Measurements from ENCODE around the gene AKNA.

GRCh38 chr9:114365194-114365593, 22.6 kb downstream of the AKNA start:
- TF ChIP-seq CTCF (IDR thresholded peaks at IDR 0.05; ENCODE audit: low read length) (no peak), EZH2 (IDR thresholded peaks at IDR 0.05; ENCODE audit: borderline replicate concordance, low read length) (no peak)

All from OCI-LY1 (cell line).